ENCODE measurements around the gene CREBBP.

The CREBBP gene

DNA sequence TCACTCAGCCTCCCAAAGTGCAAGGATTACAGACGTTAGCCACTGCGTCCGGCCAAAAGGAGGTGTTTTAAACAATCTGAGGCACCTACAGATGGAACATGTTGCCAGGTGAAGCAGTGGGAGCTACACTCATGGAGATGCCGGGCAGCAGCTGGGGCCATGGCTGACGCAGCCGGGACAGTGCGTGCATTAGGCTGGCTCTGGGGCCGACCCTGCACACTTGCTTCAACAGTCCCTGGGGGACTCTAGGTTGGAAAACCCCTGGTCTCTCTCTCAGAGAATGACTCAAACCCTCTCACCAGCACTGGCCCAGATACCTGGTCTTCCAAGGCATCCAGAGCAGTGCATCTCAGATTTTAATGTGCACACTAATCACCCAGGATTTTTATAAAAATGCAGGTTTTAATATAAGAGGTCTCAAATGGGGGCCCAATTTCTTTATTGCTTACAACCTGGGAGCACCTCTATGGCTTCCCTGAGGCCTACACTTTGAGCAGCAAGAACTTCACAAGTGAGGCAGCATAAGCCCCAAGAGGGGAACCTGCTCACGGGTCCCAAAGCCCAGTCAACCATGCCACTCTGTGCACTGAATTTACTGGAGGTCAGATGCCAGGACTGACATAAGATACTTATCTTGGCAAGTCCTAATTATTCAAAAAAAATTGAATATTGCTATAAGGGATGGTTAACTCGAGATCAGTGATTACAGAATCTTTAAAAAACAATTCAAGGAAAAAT, 92.4 kb downstream of the CREBBP start:
- peaks cover 11 to 59% (median 51%) of the 10 kb centered on the region in 10 experiments for H3K4me1 ChIP-seq
- H4K20me1 ChIP-seq = peaks cover 98 to 100% (median 100%) of the 10 kb centered on the region in 11 experiments
- H3K4me3 ChIP-seq = no peak overlapping the region
- H3K27ac ChIP-seq = no peak overlapping the region
- peaks cover 87 to 99% (median 92%) of the 10 kb centered on the region in 11 experiments for H3K36me3 ChIP-seq
- peak overlapping the region in 8 of 11 experiments; percentile 46 to 74 (median 68); a peak in 15 of 22 replicates for H3K4me2 ChIP-seq
- H3K27me3 ChIP-seq = no peaks in the 10 kb centered on the region
- TF ChIP-seq Cebpa-rat (IDR thresholded peaks at IDR 0.05) = no peak
- no peak overlapping the region for H3K9ac ChIP-seq
- no peaks in the 10 kb centered on the region for H3K9me3 ChIP-seq (replicated peaks in 1 of 11)

GRCh38 chr16:3785413-3785812, 95.1 kb downstream of the CREBBP start:
- Histone ChIP-seq H3K27me3 (no peaks in the 10 kb centered on the region), H4K20me1 (peaks cover 93 to 100% (median 100%) of the 10 kb centered on the region in 11 experiments), H3K27ac (no peak overlapping the region), H3K9me3 (replicated peaks in 1 of 11) (no peaks in the 10 kb centered on the region), H3K4me1 (peaks cover 1 to 33% (median 27%) of the 10 kb centered on the region in 10 experiments), H3K36me3 (peaks cover 87 to 99% (median 92%) of the 10 kb centered on the region in 11 experiments), H3K4me2 (no peak overlapping the region), H3K9ac (no peak overlapping the region), H3K4me3 (no peak overlapping the region)
- no peak for TF ChIP-seq Cebpa-rat (IDR thresholded peaks at IDR 0.05)

DNA sequence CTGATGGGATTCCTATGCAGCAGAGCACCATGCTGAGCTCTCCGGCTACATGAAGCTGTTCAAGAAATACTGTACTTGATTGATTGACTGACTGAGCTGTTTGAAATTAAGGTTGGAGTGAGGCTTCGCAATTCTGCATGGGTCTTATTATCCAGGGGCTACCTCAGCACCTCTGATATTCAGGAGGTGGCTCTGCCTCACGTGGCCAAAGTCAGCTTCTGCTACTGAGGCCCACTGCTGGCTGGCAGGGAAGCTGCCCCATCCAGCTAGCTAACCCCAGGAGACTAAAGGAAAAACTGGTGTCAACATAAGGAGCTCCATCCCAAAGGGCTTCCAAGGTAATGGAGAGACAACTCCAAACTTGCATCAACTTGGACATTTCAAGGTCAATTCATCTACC, 97.0 kb downstream of the CREBBP start:
- no peak for TF ChIP-seq Cebpa-rat (IDR thresholded peaks at IDR 0.05)
- Histone ChIP-seq H3K9ac (no peak overlapping the region), H3K4me1 (peaks cover 0 to 14% (median 9%) of the 10 kb centered on the region in 10 experiments; a peak in 16 of 20 replicates), H3K27me3 (no peaks in the 10 kb centered on the region), H3K4me3 (no peak overlapping the region), H3K4me2 (no peak overlapping the region), H3K36me3 (peaks cover 97 to 100% (median 100%) of the 10 kb centered on the region in 11 experiments), H4K20me1 (peaks cover 75 to 100% (median 98%) of the 10 kb centered on the region in 11 experiments), H3K27ac (no peak overlapping the region), H3K9me3 (replicated peaks in 1 of 11) (no peaks in the 10 kb centered on the region)

DNA sequence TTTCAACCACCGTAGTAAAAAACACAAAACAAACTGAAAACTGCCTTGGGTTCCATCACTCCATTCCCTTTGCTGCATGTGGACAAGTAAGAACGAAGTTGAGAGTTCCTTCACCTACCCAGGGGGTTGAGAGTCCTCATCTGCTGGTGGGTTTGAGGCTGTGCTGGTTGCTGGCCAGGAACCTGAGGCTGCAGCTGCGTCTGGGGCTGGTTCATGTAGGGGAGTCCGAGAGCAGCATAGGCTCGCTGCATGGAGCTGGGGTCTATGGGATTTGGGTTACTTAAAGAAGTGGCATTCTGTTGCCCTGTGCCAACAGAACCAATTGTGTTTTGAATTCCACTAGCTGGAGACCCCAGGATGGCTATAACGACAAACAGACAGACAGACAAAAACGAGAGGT, 97.9 kb downstream of the CREBBP start:
- TF ChIP-seq Cebpa-rat (IDR thresholded peaks at IDR 0.05) = no peak
- Histone ChIP-seq H4K20me1 (peaks cover 68 to 100% (median 97%) of the 10 kb centered on the region in 11 experiments), H3K36me3 (peaks cover 97 to 100% (median 100%) of the 10 kb centered on the region in 11 experiments)

DNA sequence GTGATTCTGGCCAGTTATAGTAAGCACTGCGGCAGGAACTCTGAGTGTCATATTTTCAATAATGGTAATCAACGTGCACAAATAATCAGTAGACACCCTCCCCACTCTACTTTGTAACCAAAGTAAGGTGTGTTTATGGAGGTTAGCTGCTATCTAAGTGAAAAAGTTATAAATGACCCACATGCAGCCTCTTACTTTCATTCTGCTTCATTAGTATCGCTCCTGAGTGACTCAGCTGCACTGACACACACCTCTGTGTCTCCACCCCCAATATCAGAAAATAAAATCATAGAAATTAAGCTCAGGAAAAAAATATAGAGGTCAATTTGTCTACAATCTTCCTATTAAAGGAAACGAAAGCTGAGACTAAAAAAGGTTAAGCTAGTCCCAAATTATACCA, 99.1 kb downstream of the CREBBP start:
- H3K4me2 ChIP-seq = no peak overlapping the region
- peaks cover 62 to 99% (median 92%) of the 10 kb centered on the region in 11 experiments for H4K20me1 ChIP-seq
- no peak overlapping the region for H3K4me3 ChIP-seq
- H3K4me1 ChIP-seq = peaks cover 0 to 6% (median 0%) of the 10 kb centered on the region in 10 experiments; a peak in 3 of 20 replicates
- TF ChIP-seq Cebpa-rat (IDR thresholded peaks at IDR 0.05) = no peak
- no peak overlapping the region for H3K27ac ChIP-seq
- H3K27me3 ChIP-seq = no peaks in the 10 kb centered on the region
- peaks cover 97 to 100% (median 100%) of the 10 kb centered on the region in 11 experiments for H3K36me3 ChIP-seq
- no peaks in the 10 kb centered on the region for H3K9me3 ChIP-seq (replicated peaks in 1 of 11)
- H3K9ac ChIP-seq = no peak overlapping the region

More for the DNA sequence above, 97.9 kb downstream of the CREBBP start:
- no peaks in the 10 kb centered on the region for H3K27me3 ChIP-seq
- H3K4me3 ChIP-seq = no peak overlapping the region
- H3K9me3 ChIP-seq (replicated peaks in 1 of 11) = no peaks in the 10 kb centered on the region
- H3K4me1 ChIP-seq = peaks cover 0 to 6% (median 0%) of the 10 kb centered on the region in 10 experiments; a peak in 7 of 20 replicates
- no peak overlapping the region for H3K4me2 ChIP-seq
- no peak overlapping the region for H3K9ac ChIP-seq
- no peak overlapping the region for H3K27ac ChIP-seq

GRCh38 chr16:3780570-3780969, 99.9 kb downstream of the CREBBP start:
- no peaks in the 10 kb centered on the region for H3K27me3 ChIP-seq
- peaks cover 97 to 100% (median 100%) of the 10 kb centered on the region in 11 experiments for H3K36me3 ChIP-seq
- H3K9me3 ChIP-seq (replicated peaks in 1 of 11) = no peaks in the 10 kb centered on the region
- peaks cover 62 to 99% (median 92%) of the 10 kb centered on the region in 11 experiments for H4K20me1 ChIP-seq
- H3K4me1 ChIP-seq = peaks cover 0 to 6% (median 0%) of the 10 kb centered on the region in 10 experiments; a peak in 6 of 20 replicates
- no peak overlapping the region; a peak in 1 of 22 replicates for H3K9ac ChIP-seq
- H3K4me3 ChIP-seq = no peak overlapping the region
- no peak overlapping the region for H3K27ac ChIP-seq
- no peak overlapping the region for H3K4me2 ChIP-seq
- TF ChIP-seq Cebpa-rat (IDR thresholded peaks at IDR 0.05) = no peak

GRCh38 chr16:3776316-3776715, 104.2 kb downstream of the CREBBP start:
- Histone ChIP-seq H3K4me3 (no peak overlapping the region), H3K36me3 (peaks cover 98 to 100% (median 100%) of the 10 kb centered on the region in 11 experiments), H3K9ac (no peak overlapping the region), H3K9me3 (replicated peaks in 1 of 11) (no peaks in the 10 kb centered on the region), H4K20me1 (peaks cover 50 to 93% (median 76%) of the 10 kb centered on the region in 11 experiments; a peak in 21 of 22 replicates), H3K4me2 (no peak overlapping the region), H3K27me3 (no peaks in the 10 kb centered on the region), H3K4me1 (peaks cover 0 to 15% (median 5%) of the 10 kb centered on the region in 10 experiments; a peak in 10 of 20 replicates), H3K27ac (no peak overlapping the region)
- TF ChIP-seq Cebpa-rat (IDR thresholded peaks at IDR 0.05) = no peak

DNA sequence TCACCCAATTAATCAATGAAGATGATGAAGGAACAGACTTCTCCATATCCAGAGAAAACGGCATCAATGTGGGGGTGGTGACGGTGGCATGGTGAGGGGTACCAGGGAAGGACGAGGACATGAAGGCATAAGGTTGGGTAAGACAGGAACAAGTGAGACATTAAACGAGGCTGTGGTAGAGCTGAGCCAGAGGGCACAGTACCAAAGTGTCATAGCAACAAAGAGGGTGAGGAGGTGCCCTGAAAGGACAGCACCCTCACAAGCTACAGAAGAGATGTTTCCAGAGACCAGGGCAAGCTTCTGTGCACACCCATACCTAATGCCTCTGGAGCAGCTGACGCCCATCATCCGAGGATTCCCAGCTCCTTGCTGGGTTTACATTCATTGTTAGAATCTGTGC, 105.7 kb downstream of the CREBBP start:
- Histone ChIP-seq H3K27ac (no peak overlapping the region), H3K27me3 (no peaks in the 10 kb centered on the region), H3K36me3 (peaks cover 98 to 100% (median 100%) of the 10 kb centered on the region in 11 experiments), H3K9me3 (replicated peaks in 1 of 11) (no peaks in the 10 kb centered on the region), H3K4me3 (no peak overlapping the region), H3K4me2 (peak overlapping the region in 3 of 11 experiments; percentile 8 to 34 (median 24); a peak in 4 of 22 replicates), H4K20me1 (peaks cover 44 to 91% (median 77%) of the 10 kb centered on the region in 11 experiments; a peak in 21 of 22 replicates), H3K4me1 (peaks cover 0 to 15% (median 5%) of the 10 kb centered on the region in 10 experiments; a peak in 10 of 20 replicates), H3K9ac (no peak overlapping the region)
- no peak for TF ChIP-seq Cebpa-rat (IDR thresholded peaks at IDR 0.05)

DNA sequence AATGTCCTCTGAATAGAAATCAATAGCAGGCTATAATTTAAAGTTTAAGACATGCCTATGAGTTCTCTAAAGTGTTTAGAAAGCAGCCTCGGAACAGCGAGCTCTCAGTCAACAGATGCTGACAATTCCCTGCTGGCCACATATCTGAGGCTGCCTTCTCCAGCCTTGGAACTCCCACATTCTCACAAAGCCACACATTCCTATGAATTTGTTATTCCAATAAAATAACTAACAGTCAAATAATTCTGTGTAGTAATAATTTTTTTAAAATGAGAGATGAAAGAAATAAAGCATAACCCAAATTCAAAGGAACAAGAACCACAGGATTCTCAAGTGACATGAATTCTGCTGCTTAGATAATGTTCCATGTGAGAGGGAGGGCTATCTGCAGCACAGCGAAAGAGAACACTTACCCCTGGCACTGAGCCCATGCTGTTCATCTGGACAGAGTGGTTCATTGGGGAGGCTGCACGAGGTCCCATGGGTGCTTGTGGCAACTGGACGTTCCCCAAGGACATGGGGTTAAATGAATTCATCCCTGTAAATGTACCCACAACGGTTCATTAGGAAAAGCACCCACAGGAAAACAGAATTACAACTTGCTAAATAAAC, 106.3 kb downstream of the CREBBP start:
- Histone ChIP-seq H3K4me3 (no peak overlapping the region), H3K27ac (no peak overlapping the region), H3K9ac (0 out of 22 replicates have a peak overlapping the region, but pooled peaks of 1 of the 11 experiments have one; percentile 10), H4K20me1 (peaks cover 42 to 90% (median 78%) of the 10 kb centered on the region in 11 experiments; a peak in 21 of 22 replicates), H3K4me1 (peaks cover 0 to 15% (median 5%) of the 10 kb centered on the region in 10 experiments; a peak in 10 of 20 replicates), H3K4me2 (peak overlapping the region in 3 of 11 experiments; percentile 8 to 34 (median 24); a peak in 4 of 22 replicates), H3K36me3 (peaks cover 98 to 100% (median 100%) of the 10 kb centered on the region in 11 experiments), H3K9me3 (replicated peaks in 1 of 11) (no peaks in the 10 kb centered on the region), H3K27me3 (no peaks in the 10 kb centered on the region)
- no peak for TF ChIP-seq Cebpa-rat (IDR thresholded peaks at IDR 0.05)
